ENCODE results near the gene PDE4A. TPM values are rescaled to one million over a fixed set of nuclear protein-coding genes. Genes with fewer than 3 reads are reported as not detected.
"Not testable (repeated sequence)": the region's sequence is repeated elsewhere in the genome, so short reads cannot be mapped to it uniquely, and the experiment has no call there.

Gene PDE4A
- 1 to 10 TPM; 3.7 to 7.9 (median 5.6) TPM for total RNA-seq

- peak within 1 kb of the TSS; percentile 38 for H3K4me3 ChIP-seq
- 0% methylated on average over 7 of the region's 104 CpGs for WGBS
- H3K9me3 ChIP-seq, result no peaks in the 10 kb centered on the region
- peaks cover 72% of the 10 kb centered on the region for H3K4me1 ChIP-seq
- DNase-seq (ENCODE audit: low spot score in 2 of 2), result no peak
- no peak within 1 kb of the TSS for H3K27ac ChIP-seq
- no peak for TF ChIP-seq POLR2A (IDR thresholded peaks at IDR 0.05)
- peak in 1 of 2 donors; percentile 48 for TF ChIP-seq CTCF (IDR thresholded peaks at IDR 0.05)
- no peaks in the 10 kb centered on the region for H3K36me3 ChIP-seq
- H3K27me3 ChIP-seq, result peaks cover 87% of the 10 kb centered on the region
Observed at GRCh38 chr19:10420444-10421239, at the start of gene PDE4A. TSS of gene PDE4A (plus strand) at chr19:10420538. CDS start at chr19:10420765, 227 bp downstream.

- 96% methylated on average over 3 of the region's 3 CpGs for WGBS
- no peaks in the 10 kb centered on the region for H3K9me3 ChIP-seq
- TF ChIP-seq POLR2A (IDR thresholded peaks at IDR 0.05) (no peak), EP300 (IDR thresholded peaks at IDR 0.05) (no peak), CTCF (IDR thresholded peaks at IDR 0.05) (no peak), POLR2AphosphoS5 (IDR thresholded peaks at IDR 0.05) (no peak)
Observed at GRCh38 chr19:10372690-10373089, 47.6 kb upstream of the PDE4A start.

GRCh38 chr19:10374931-10375330 lies 45.4 kb upstream of the PDE4A start:
- no peak for DNase-seq (ENCODE audit: low spot score in 2 of 2)
- peaks cover 52% of the 10 kb centered on the region for H3K36me3 ChIP-seq
- H3K4me3 ChIP-seq, result no peak overlapping the region
- TF ChIP-seq CTCF (IDR thresholded peaks at IDR 0.05), result no peak
- no peak for TF ChIP-seq EP300 (IDR thresholded peaks at IDR 0.05)
- TF ChIP-seq POLR2AphosphoS5 (IDR thresholded peaks at IDR 0.05), result no peak
- no peak for TF ChIP-seq POLR2A (IDR thresholded peaks at IDR 0.05)
- H3K9me3 ChIP-seq, result no peaks in the 10 kb centered on the region
- H3K27me3 ChIP-seq, result no peaks in the 10 kb centered on the region
- H3K4me1 ChIP-seq, result peaks cover 12% of the 10 kb centered on the region
- 83% methylated on average over 5 of the region's 5 CpGs for WGBS
- H3K27ac ChIP-seq, result no peak overlapping the region

More at GRCh38 chr19:10372690-10373089, 47.6 kb upstream of the PDE4A start:
- no peaks in the 10 kb centered on the region for H3K4me1 ChIP-seq
- peaks cover 66% of the 10 kb centered on the region for H3K36me3 ChIP-seq
- DNase-seq (ENCODE audit: low spot score in 2 of 2), result no peak
- H3K27me3 ChIP-seq, result no peaks in the 10 kb centered on the region
- no peak overlapping the region for H3K27ac ChIP-seq
- no peak overlapping the region for H3K4me3 ChIP-seq

- 98% methylated on average over 2 of the region's 2 CpGs for WGBS
- H3K4me3 ChIP-seq; H3K27me3 ChIP-seq; H3K27ac ChIP-seq; H3K9me3 ChIP-seq; DNase-seq (ENCODE audit: low spot score in 2 of 2): not testable (repeated sequence)
- H3K4me1 ChIP-seq, result peaks cover 18% of the 10 kb centered on the region
- peaks cover 35% of the 10 kb centered on the region for H3K36me3 ChIP-seq
Observed at GRCh38 chr19:10377140-10377640, 43.1 kb upstream of the PDE4A start.

GRCh38 chr19:10378124-10378523 lies 42.2 kb upstream of the PDE4A start:
- Histone ChIP-seq H3K4me1 (peaks cover 18% of the 10 kb centered on the region), H3K27me3 (no peaks in the 10 kb centered on the region), H3K9me3 (no peaks in the 10 kb centered on the region), H3K36me3 (peaks cover 29% of the 10 kb centered on the region), H3K4me3 (no peak overlapping the region), H3K27ac (no peak overlapping the region)
- TF ChIP-seq POLR2A (IDR thresholded peaks at IDR 0.05) (no peak), POLR2AphosphoS5 (IDR thresholded peaks at IDR 0.05) (no peak), CTCF (IDR thresholded peaks at IDR 0.05) (no peak), EP300 (IDR thresholded peaks at IDR 0.05) (no peak)
- DNase-seq (ENCODE audit: low spot score in 2 of 2), result no peak
- 94% methylated on average over 7 of the region's 8 CpGs for WGBS

All from suprapubic skin (tissue), 4 donors.